RWPE2 (cell line): ENCODE measurements around the gene INAFM2.

ENCODE experiments used
- ATAC-seq: fragments of 200-7000 bp; cut with Tn5 transposase; 3 replicates; pipeline ENCODE4 v1.9.1; 2021; ENCODE audit warnings: low read depth
- DNase-seq: peaks from one replicate; pipeline ENCODE4 v3.0.0-alpha.2; 2020; ENCODE audit warnings: low spot score
- H3K27ac ChIP-seq: fragments of 450-650 bp; 2 replicates; pipeline ENCODE4 v1.5.1; 2017; ENCODE audit warnings: mild to moderate bottlenecking; ENCODE audit not compliant: poor library complexity, severe bottlenecking
- H3K27me3 ChIP-seq: fragments of 250-450 bp; sonication (Bioruptor Pico); 2 replicates; pipeline ENCODE4 v1.5.1; 2021; ENCODE audit warnings: mild to moderate bottlenecking, moderate library complexity; ENCODE audit not compliant: insufficient read depth, poor library complexity, severe bottlenecking
- H3K36me3 ChIP-seq: fragments of 250-450 bp; sonication (Bioruptor Pico); 2 replicates; pipeline ENCODE4 v1.5.1; 2020; ENCODE audit warnings: low read depth, mild to moderate bottlenecking, moderate library complexity
- H3K4me1 ChIP-seq: fragments of 250-450 bp; sonication (Bioruptor Pico); 2 replicates; pipeline ENCODE4 v1.5.1; 2021; ENCODE audit warnings: mild to moderate bottlenecking, moderate library complexity; ENCODE audit not compliant: insufficient read depth, poor library complexity, severe bottlenecking
- H3K4me3 ChIP-seq: fragments of 250-450 bp; sonication (Bioruptor Pico); 2 replicates; pipeline ENCODE4 v1.5.1; 2021; ENCODE audit warnings: mild to moderate bottlenecking, moderate library complexity; ENCODE audit not compliant: severe bottlenecking
- H3K9me3 ChIP-seq: fragments of 250-450 bp; sonication (Bioruptor Pico); 2 replicates; pipeline ENCODE4 v1.5.1; 2021; ENCODE audit warnings: mild to moderate bottlenecking, moderate library complexity; ENCODE audit not compliant: severe bottlenecking
- TF ChIP-seq, protein P1 (sequence below): fragments of 450-650 bp; IDR thresholded peaks from one replicate; pipeline ENCODE4 v1.5.1; 2017; ENCODE audit warnings: mild to moderate bottlenecking, moderate library complexity; ENCODE audit not compliant: poor library complexity, severe bottlenecking

The INAFM2 gene

DNA sequence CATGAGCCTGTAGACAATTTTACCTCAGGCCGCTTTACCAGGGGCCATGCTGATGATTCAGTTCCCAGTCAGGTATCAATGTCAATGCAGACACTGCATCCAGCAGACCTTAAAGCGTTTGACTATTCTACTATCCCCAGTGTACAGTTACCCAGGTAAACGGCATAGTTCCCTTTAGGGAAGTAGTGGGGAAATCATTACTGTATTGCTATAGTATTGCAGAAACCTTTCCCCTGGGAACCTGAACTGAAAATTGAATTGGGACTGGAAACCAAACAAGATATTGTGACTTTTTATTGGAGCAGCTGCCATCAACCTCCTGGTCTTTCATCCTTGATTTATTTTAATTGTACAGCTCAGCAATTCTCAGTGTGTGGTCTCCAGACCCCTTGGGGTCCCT, 6.6 kb upstream of the INAFM2 start:
- DNase-seq (peak; percentile 8), ATAC-seq (no peak)
- Histone ChIP-seq H3K27ac (no peak overlapping the region), H3K4me1 (peaks cover 23% of the 10 kb centered on the region), H3K27me3 (no peaks in the 10 kb centered on the region), H3K4me3 (no peak overlapping the region), H3K36me3 (no peaks in the 10 kb centered on the region), H3K9me3 (no peaks in the 10 kb centered on the region)
- TF ChIP-seq, protein P1, sequence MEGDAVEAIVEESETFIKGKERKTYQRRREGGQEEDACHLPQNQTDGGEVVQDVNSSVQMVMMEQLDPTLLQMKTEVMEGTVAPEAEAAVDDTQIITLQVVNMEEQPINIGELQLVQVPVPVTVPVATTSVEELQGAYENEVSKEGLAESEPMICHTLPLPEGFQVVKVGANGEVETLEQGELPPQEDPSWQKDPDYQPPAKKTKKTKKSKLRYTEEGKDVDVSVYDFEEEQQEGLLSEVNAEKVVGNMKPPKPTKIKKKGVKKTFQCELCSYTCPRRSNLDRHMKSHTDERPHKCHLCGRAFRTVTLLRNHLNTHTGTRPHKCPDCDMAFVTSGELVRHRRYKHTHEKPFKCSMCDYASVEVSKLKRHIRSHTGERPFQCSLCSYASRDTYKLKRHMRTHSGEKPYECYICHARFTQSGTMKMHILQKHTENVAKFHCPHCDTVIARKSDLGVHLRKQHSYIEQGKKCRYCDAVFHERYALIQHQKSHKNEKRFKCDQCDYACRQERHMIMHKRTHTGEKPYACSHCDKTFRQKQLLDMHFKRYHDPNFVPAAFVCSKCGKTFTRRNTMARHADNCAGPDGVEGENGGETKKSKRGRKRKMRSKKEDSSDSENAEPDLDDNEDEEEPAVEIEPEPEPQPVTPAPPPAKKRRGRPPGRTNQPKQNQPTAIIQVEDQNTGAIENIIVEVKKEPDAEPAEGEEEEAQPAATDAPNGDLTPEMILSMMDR, result no peak

DNA sequence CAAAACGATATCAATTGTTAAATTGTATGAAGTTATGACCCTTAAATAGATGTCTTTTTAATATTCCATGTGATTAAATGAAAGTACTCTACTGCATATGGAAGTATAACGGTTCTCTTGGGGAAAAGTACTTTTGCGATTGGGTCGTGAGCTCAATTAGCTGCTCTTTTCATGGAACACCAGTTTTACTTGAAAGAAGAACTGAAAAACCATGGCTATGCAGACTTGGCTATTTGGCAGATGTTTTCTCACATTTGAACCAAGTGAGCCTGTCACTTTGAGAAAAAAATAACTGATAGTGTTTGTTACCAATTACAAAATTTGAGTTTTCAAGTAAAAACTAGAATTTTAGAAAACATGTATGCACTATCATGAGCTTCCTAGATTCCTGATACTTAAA, 5.9 kb upstream of the INAFM2 start:
- TF ChIP-seq, protein P1, result no peak
- Histone ChIP-seq H3K27ac (no peak overlapping the region), H3K36me3 (no peaks in the 10 kb centered on the region), H3K4me3 (no peak overlapping the region), H3K9me3 (no peaks in the 10 kb centered on the region), H3K27me3 (no peaks in the 10 kb centered on the region), H3K4me1 (peaks cover 23% of the 10 kb centered on the region)
- no peak for DNase-seq
- ATAC-seq, result no peak

DNA sequence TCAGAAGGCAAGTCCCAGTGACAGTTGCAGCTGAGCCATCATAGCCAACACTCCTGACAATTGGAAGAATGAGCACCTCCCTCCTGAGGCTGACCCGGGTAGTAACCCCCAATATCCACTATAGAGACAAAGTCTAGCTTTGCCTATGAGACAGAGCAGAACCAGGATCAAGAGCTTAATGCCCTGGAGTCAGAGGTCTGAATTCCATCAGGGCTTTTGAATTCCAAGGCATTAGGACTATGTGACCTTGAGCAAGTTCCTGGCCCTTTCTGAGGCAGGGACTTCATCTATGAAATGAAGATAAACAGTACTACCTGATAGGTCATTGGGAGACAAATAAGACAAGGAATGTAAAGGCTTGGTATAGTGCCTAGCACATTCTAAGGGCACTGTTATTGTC, 3.1 kb upstream of the INAFM2 start:
- no peak for ATAC-seq
- TF ChIP-seq, protein P1, result no peak
- no peaks in the 10 kb centered on the region for H3K36me3 ChIP-seq
- H3K4me3 ChIP-seq, result no peak overlapping the region
- H3K4me1 ChIP-seq, result peaks cover 7% of the 10 kb centered on the region
- DNase-seq, result no peak
- H3K27me3 ChIP-seq, result no peaks in the 10 kb centered on the region
- H3K9me3 ChIP-seq, result no peaks in the 10 kb centered on the region
- no peak overlapping the region for H3K27ac ChIP-seq

DNA sequence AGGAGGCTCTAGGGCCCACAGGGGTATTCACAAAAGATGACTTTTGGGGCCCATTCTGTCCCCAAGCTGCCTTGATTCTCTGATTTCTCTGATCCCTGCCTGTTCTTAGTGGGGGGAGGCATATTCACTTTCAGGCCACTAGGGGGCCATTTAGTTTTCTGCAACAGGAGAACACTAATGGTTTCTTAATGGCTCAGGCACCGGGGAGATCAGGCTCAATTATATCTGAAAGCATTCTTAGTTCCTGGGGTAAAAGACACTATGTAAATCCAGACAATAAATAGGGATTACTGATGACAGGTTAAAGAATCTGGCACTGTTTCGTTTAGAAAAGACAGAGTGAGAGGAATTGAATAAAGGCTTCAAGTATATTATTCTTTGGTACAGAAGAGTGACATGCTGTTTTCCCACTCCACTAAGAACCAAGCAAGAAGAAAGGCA, 2.5 kb upstream of the INAFM2 start:
- H3K4me3 ChIP-seq, result no peak overlapping the region
- TF ChIP-seq, protein P1, result peak; percentile 99
- no peaks in the 10 kb centered on the region for H3K36me3 ChIP-seq
- DNase-seq, result peak; percentile 45
- ATAC-seq, result peak; percentile 35; the same call in 2 of the 3 replicates
- H3K9me3 ChIP-seq, result no peaks in the 10 kb centered on the region
- H3K4me1 ChIP-seq, result peaks cover 9% of the 10 kb centered on the region
- no peak overlapping the region for H3K27ac ChIP-seq
- H3K27me3 ChIP-seq, result no peaks in the 10 kb centered on the region

DNA sequence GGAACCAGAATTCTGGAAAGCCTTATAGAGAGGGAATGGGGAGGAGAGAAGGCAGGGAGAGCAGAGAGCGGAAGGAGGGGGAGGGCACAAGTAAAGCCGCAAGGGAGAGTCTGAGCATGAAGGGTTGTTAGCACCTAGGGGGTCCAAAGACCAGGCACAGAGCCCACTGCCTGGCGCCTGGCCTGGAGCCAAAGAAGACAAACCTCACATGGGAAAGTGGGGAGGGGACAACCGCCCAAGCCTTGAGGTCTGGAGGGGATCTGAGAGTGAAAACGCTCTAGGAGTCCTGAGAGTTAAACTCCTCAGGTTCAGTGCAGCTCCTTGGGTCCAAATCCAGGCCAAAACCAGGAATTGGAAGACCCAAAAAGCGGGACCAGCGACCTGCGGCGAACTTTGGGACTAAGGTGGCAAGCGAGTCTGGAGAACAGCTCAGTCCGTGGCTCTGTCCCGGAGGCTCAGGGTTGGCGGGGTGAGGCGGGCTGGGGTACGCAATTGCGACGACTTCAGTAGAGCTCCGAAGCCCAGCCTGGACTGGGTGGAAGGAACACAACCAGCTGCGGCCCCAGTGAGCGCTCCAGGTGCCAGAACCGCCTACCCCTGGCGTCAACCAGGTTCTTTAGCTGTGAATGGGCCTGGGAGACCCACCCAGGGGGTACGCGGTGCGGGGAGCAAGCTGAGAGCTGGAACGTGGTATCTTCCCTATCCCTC, 807 bp upstream of the INAFM2 start:
- ATAC-seq (no peak), DNase-seq (peak; percentile 78)
- peaks cover 24% of the 10 kb centered on the region for H3K4me1 ChIP-seq
- H3K36me3 ChIP-seq, result peaks cover 7% of the 10 kb centered on the region
- TF ChIP-seq, protein P1, result no peak
- peak overlapping the region; percentile 98 for H3K4me3 ChIP-seq
- H3K9me3 ChIP-seq, result no peaks in the 10 kb centered on the region
- no peak overlapping the region for H3K27ac ChIP-seq
- H3K27me3 ChIP-seq, result no peaks in the 10 kb centered on the region
